K562 (cell line): ENCODE data around the gene HNRNPM. TPM values are rescaled to one million over a fixed set of nuclear protein-coding genes. Genes with fewer than 3 reads are reported as not detected.
"Not testable (repeated sequence)": the region's sequence is repeated elsewhere in the genome, so short reads cannot be mapped to it uniquely, and the experiment has no call there.

Experiments
- ARID1B ChIP-seq: fragments of 450-650 bp; IDR thresholded peaks from 2 replicates; pipeline ENCODE4 v1.6.1; 2016; ENCODE audit warnings: antibody characterized with exemption, mild to moderate bottlenecking, inconsistent platforms
- CC2D1A ChIP-seq: fragments of 450-650 bp; IDR thresholded peaks from 2 replicates; pipeline ENCODE4 v1.6.1; 2017; ENCODE audit warnings: mild to moderate bottlenecking
- CEBPB ChIP-seq: fragments of 450-650 bp; IDR thresholded peaks from 2 replicates; pipeline ENCODE4 v1.6.1; 2016; ENCODE audit warnings: missing genetic modification characterization, missing compliant biosample characterization
- DACH1 ChIP-seq: fragments of 450-650 bp; IDR thresholded peaks from 2 replicates; pipeline ENCODE4 v1.6.1; 2018; ENCODE audit not compliant: partially characterized antibody
- DPF2 ChIP-seq: fragments of 450-650 bp; IDR thresholded peaks from 2 replicates; pipeline ENCODE4 v1.6.1; 2016
- POLR3A ChIP-seq: IDR thresholded peaks from 2 replicates; pipeline ENCODE4 v1.6.1; 2011; ENCODE audit warnings: borderline replicate concordance, mild to moderate bottlenecking, moderate library complexity; ENCODE audit not compliant: insufficient read length, insufficient read depth; ENCODE audit errors: extremely low read depth
- RAD21 ChIP-seq, 2 experiments: fragments of 250-450 bp in 1 of 2; fragments of 450-650 bp in 1 of 2; sonication (Bioruptor Pico) in 1 of 2; formaldehyde crosslinking in 1 of 2; IDR thresholded peaks in 1 of 2; conservative IDR thresholded peaks in 1 of 2; 2 replicates each; pipeline versions ENCODE4 v1.4.0 to v1.8.0; 2020 to 2022; ENCODE audit warnings: mild to moderate bottlenecking in 2 of 2, moderate library complexity in 1 of 2
- SMARCA4 ChIP-seq: fragments of 450-650 bp; IDR thresholded peaks from 2 replicates; pipeline ENCODE4 v1.6.1; 2016
- ZSCAN29 ChIP-seq: fragments of 450-650 bp; IDR thresholded peaks from 2 replicates; pipeline ENCODE4 v1.6.1; 2017
- polyA plus RNA-seq, 8 experiments: library from polyadenylated mRNA; depleted of rRNA in 4 of 8; stranded (reverse) in 5 of 8; unstranded in 3 of 8; fragments of >200 nt; fragmentation: Nextera tagmentation in 2 of 8; fragmentation: Illumina TruSeq in 1 of 8; extraction: Ambion mirVana in 2 of 8; extraction: Trizol in 1 of 8; gene quantifications; 2 replicates each; pipeline versions ENCODE4 v1.2.1 to v1.2.3, GENCODE V29; 2011 to 2014; ENCODE audit warnings: inconsistent platforms in 1 of 8, missing spikeins in 1 of 8
- total RNA-seq, 7 experiments: library from RNA; depleted of rRNA in 6 of 7; stranded (reverse); fragments of >200 nt in 6 of 7; fragmentation: Illumina TruSeq in 2 of 7; extraction: Trizol in 2 of 7; gene quantifications; 2 replicates each; pipeline versions ENCODE4 v1.2.1 to v1.2.3, GENCODE V29; 2011 to 2021; ENCODE audit warnings: low replicate concordance in 1 of 7
- TF ChIP-seq, protein P1 (sequence below), 2 experiments: fragments of 450-650 bp in 1 of 2; sonication (generic) in 1 of 2; formaldehyde crosslinking in 1 of 2; IDR thresholded peaks; 2 replicates each; pipeline versions ENCODE4 v1.7.1 to v1.9.0; 2016 to 2022; ENCODE audit warnings: inconsistent platforms in 1 of 2, mild to moderate bottlenecking in 1 of 2, missing genetic modification reagents in 1 of 2
- TF ChIP-seq, protein P2 (sequence below): fragments of 250-450 bp; sonication (Bioruptor Pico); IDR thresholded peaks from 2 replicates; pipeline ENCODE4 v1.9.0; 2021; ENCODE audit warnings: mild to moderate bottlenecking
- TF ChIP-seq, protein P3 (sequence below): fragments of 450-650 bp; IDR thresholded peaks from 2 replicates; pipeline ENCODE4 v1.6.1; 2014; ENCODE audit warnings: low read depth, mild to moderate bottlenecking, moderate library complexity, borderline replicate concordance
- TF ChIP-seq, protein P4 (sequence below), 2 experiments: fragments of 450-650 bp; IDR thresholded peaks; 2 replicates each; pipeline ENCODE4 v1.6.1; 2016

HNRNPM gene
- total and polyA plus RNA-seq, 9 of the 15 experiments (the other 6 are each of a cell fraction or from before 2014, with no cell fraction given), result 11.1 to 340 (median 195) TPM

DNA sequence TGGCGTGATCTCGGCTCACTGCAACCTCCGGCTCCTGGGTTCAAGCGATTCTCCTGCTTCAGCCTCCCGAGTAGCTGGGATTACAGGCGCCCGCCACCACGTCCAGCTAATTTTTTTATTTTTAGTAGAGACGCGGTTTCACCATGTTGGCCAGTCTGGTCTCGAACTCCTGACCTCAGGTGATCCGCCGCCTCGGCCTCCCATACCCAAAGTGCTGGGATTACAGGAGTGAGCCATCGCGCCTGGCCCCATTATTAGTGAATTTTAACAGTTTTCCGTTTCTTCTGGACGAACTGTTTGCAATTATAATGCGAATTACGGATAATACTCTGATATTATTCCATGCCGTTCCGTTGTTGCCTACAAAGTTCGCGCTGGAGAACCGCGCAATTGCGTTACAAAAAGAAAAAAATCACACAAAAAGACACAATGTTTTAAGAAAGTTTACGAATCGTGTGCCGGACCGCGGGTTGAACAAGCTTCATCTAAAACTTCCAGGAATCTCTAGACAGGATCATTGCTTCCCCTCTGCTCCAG is 567 bp upstream of the HNRNPM start (continued):
- TF ChIP-seq, protein P1, sequence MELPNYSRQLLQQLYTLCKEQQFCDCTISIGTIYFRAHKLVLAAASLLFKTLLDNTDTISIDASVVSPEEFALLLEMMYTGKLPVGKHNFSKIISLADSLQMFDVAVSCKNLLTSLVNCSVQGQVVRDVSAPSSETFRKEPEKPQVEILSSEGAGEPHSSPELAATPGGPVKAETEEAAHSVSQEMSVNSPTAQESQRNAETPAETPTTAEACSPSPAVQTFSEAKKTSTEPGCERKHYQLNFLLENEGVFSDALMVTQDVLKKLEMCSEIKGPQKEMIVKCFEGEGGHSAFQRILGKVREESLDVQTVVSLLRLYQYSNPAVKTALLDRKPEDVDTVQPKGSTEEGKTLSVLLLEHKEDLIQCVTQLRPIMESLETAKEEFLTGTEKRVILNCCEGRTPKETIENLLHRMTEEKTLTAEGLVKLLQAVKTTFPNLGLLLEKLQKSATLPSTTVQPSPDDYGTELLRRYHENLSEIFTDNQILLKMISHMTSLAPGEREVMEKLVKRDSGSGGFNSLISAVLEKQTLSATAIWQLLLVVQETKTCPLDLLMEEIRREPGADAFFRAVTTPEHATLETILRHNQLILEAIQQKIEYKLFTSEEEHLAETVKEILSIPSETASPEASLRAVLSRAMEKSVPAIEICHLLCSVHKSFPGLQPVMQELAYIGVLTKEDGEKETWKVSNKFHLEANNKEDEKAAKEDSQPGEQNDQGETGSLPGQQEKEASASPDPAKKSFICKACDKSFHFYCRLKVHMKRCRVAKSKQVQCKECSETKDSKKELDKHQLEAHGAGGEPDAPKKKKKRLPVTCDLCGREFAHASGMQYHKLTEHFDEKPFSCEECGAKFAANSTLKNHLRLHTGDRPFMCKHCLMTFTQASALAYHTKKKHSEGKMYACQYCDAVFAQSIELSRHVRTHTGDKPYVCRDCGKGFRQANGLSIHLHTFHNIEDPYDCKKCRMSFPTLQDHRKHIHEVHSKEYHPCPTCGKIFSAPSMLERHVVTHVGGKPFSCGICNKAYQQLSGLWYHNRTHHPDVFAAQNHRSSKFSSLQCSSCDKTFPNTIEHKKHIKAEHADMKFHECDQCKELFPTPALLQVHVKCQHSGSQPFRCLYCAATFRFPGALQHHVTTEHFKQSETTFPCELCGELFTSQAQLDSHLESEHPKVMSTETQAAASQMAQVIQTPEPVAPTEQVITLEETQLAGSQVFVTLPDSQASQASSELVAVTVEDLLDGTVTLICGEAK (IDR thresholded peaks at IDR 0.05), result peak; percentile 70
- TF ChIP-seq, protein P1 (CRISPR knock-in tag; IDR thresholded peaks at IDR 0.05), result not testable (repeated sequence)
- peak; percentile 63; the same call in 1 of the 2 replicates for TF ChIP-seq CC2D1A
- TF ChIP-seq, protein P2, sequence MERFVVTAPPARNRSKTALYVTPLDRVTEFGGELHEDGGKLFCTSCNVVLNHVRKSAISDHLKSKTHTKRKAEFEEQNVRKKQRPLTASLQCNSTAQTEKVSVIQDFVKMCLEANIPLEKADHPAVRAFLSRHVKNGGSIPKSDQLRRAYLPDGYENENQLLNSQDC (CRISPR knock-in tag), result 0 out of 2 replicates have a peak, but pooled peaks have one; percentile 20
- peak; percentile 27; the same call in 1 of the 2 replicates for TF ChIP-seq CEBPB (tag)
- peak; percentile 62 for TF ChIP-seq DPF2
- TF ChIP-seq POLR3A, result peak; percentile 19
- peak; percentile 49; the same call in 1 of the 2 replicates for TF ChIP-seq SMARCA4
- peak; percentile 20; the same call in 1 of the 2 replicates for TF ChIP-seq ARID1B
- 0 out of 2 replicates have a peak, but pooled peaks have one; percentile 37 for TF ChIP-seq ZSCAN29
- TF ChIP-seq RAD21 (CRISPR knock-in tag; conservative IDR thresholded peaks at IDR 0.05 in 1 of 2, IDR thresholded peaks at IDR 0.05 in 1 of 2), result 0 out of 4 replicates have a peak, but pooled peaks of 1 of the 2 experiments have one; percentile 24
- peak; percentile 2 for TF ChIP-seq DACH1
- TF ChIP-seq, protein P3, sequence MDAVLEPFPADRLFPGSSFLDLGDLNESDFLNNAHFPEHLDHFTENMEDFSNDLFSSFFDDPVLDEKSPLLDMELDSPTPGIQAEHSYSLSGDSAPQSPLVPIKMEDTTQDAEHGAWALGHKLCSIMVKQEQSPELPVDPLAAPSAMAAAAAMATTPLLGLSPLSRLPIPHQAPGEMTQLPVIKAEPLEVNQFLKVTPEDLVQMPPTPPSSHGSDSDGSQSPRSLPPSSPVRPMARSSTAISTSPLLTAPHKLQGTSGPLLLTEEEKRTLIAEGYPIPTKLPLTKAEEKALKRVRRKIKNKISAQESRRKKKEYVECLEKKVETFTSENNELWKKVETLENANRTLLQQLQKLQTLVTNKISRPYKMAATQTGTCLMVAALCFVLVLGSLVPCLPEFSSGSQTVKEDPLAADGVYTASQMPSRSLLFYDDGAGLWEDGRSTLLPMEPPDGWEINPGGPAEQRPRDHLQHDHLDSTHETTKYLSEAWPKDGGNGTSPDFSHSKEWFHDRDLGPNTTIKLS, result 0 out of 2 replicates have a peak, but pooled peaks have one; percentile 13
- TF ChIP-seq, protein P4, sequence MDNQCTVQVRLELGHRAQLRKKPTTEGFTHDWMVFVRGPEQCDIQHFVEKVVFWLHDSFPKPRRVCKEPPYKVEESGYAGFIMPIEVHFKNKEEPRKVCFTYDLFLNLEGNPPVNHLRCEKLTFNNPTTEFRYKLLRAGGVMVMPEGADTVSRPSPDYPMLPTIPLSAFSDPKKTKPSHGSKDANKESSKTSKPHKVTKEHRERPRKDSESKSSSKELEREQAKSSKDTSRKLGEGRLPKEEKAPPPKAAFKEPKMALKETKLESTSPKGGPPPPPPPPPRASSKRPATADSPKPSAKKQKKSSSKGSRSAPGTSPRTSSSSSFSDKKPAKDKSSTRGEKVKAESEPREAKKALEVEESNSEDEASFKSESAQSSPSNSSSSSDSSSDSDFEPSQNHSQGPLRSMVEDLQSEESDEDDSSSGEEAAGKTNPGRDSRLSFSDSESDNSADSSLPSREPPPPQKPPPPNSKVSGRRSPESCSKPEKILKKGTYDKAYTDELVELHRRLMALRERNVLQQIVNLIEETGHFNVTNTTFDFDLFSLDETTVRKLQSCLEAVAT (IDR thresholded peaks at IDR 0.05), result peak; percentile 35 to 41; a peak in 2 of 4 replicates
